Peyer's patch (tissue), 4 donors: Measurements from ENCODE around the gene KNSTRN.

ENCODE experiments used
- CTCF ChIP-seq, 6 experiments: fragments of 450-650 bp in 4 of 6; fragments of 200-600 bp in 2 of 6; sonication (generic) in 1 of 6; IDR thresholded peaks; one replicate each; pipeline ENCODE4 v1.5.1; 2017 to 2019; ENCODE audit warnings: antibody characterized with exemption in 6 of 6, mild to moderate bottlenecking in 3 of 6, moderate library complexity in 1 of 6
- POLR2A ChIP-seq, 2 donors: fragments of 450-650 bp; IDR thresholded peaks; one replicate each; pipeline ENCODE4 v1.5.1; 2017; ENCODE audit warnings: antibody characterized with exemption in 2 of 2, mild to moderate bottlenecking in 2 of 2, moderate library complexity in 2 of 2

GRCh38 chr15:40348474-40348870 is 34.0 kb upstream of the KNSTRN start:
- no peak for TF ChIP-seq POLR2A (IDR thresholded peaks at IDR 0.05)
- no peak for TF ChIP-seq CTCF (IDR thresholded peaks at IDR 0.05)
